ENCODE data around the gene CPNE4. TPM values are rescaled to one million over a fixed set of nuclear protein-coding genes. Genes with fewer than 3 reads are reported as not detected.

The CPNE4 gene
- total RNA-seq, 4 donors from 2014 or later = 0.10 to 0.25 (median 0.16) TPM; not detected in 1

GRCh38 chr3:131803113-131803512, 231.7 kb downstream of the CPNE4 start:
- H3K4me3 ChIP-seq (ENCODE audit: low read depth, poor library complexity, severe bottlenecking) = no peak overlapping the region
- TF ChIP-seq POLR2A (IDR thresholded peaks at IDR 0.05) = no peak
- WGBS, 2 donors = 59 to 82% methylated on average over 1 of the region's 1 CpG
- intact Hi-C loops (cut with DNase I; ENCODE audit: low total_unique reads) = no loop called here
- DNase-seq (ENCODE audit: low spot score in 2 of 2) = no peak

- DNase-seq (ENCODE audit: low spot score in 2 of 2) = no peak
- intact Hi-C loops (cut with DNase I; ENCODE audit: low total_unique reads) = no loop called here
- H3K4me3 ChIP-seq (ENCODE audit: low read depth, poor library complexity, severe bottlenecking) = no peak overlapping the region
- TF ChIP-seq POLR2A (IDR thresholded peaks at IDR 0.05) (no peak), CTCF (IDR thresholded peaks at IDR 0.05) (no peak)
- WGBS, 2 donors = 74 to 76% methylated on average over 3 of the region's 3 CpGs
These were observed 232.8 kb downstream of the CPNE4 start for GRCh38 chr3:131802029-131802428.

- intact Hi-C loops (cut with DNase I; ENCODE audit: low total_unique reads) = no loop called here
- TF ChIP-seq CTCF (IDR thresholded peaks at IDR 0.05) = no peak
- WGBS, 2 donors = 81 to 83% methylated on average over 4 of the region's 4 CpGs
- no peak overlapping the region for H3K4me3 ChIP-seq (ENCODE audit: low read depth, poor library complexity, severe bottlenecking)
- no peak for DNase-seq (ENCODE audit: low spot score in 2 of 2)
These were observed 233.2 kb downstream of the CPNE4 start for GRCh38 chr3:131801566-131801965.

- DNase-seq (ENCODE audit: low spot score in 2 of 2) = no peak
- 92 to 100% methylated on average over 1 of the region's 1 CpG for WGBS, 2 donors
- intact Hi-C loops (cut with DNase I; ENCODE audit: low total_unique reads) = loop anchor here (10.0 kb wide), 1 partner anchor 237 kb away; the partner anchor contains the start of gene CPNE4
- H3K4me3 ChIP-seq (ENCODE audit: low read depth, poor library complexity, severe bottlenecking) = no peak overlapping the region
- TF ChIP-seq CTCF (IDR thresholded peaks at IDR 0.05) (no peak), POLR2A (IDR thresholded peaks at IDR 0.05) (no peak)
These were observed 237.0 kb downstream of the CPNE4 start for GRCh38 chr3:131797776-131798175.

- intact Hi-C loops (cut with DNase I; ENCODE audit: low total_unique reads) = loop anchor here (10.0 kb wide), 1 partner anchor 238 kb away; the partner anchor contains the start of gene CPNE4
- no peak overlapping the region for H3K4me3 ChIP-seq (ENCODE audit: low read depth, poor library complexity, severe bottlenecking)
- no peak for DNase-seq (ENCODE audit: low spot score in 2 of 2)
- TF ChIP-seq CTCF (IDR thresholded peaks at IDR 0.05) (no peak), POLR2A (IDR thresholded peaks at IDR 0.05) (no peak)
- 58 to 62% methylated on average over 4 of the region's 4 CpGs for WGBS, 2 donors
These were observed 238.1 kb downstream of the CPNE4 start for GRCh38 chr3:131796558-131797198.

GRCh38 chr3:131796111-131796510, 238.7 kb downstream of the CPNE4 start:
- H3K4me3 ChIP-seq (ENCODE audit: low read depth, poor library complexity, severe bottlenecking) = no peak overlapping the region
- 84 to 85% methylated on average over 5 of the region's 5 CpGs for WGBS, 2 donors
- TF ChIP-seq CTCF (IDR thresholded peaks at IDR 0.05) (no peak), POLR2A (IDR thresholded peaks at IDR 0.05) (no peak)
- DNase-seq (ENCODE audit: low spot score in 2 of 2) = no peak
- intact Hi-C loops (cut with DNase I; ENCODE audit: low total_unique reads) = loop anchor here (10.0 kb wide), 1 partner anchor 239 kb away; the partner anchor contains the start of gene CPNE4
